Fibroblast of skin of left quadriceps (primary cell): ENCODE measurements around the gene SPATA4.

ENCODE experiments used
- DNase-seq, 2 experiments: peaks; one replicate each; pipeline ENCODE4 v3.0.0-alpha.2; 2013; ENCODE audit warnings: low read depth in 2 of 2

SPATA4 gene

GRCh38 chr4:176189891-176190795 lies 5.2 kb downstream of the SPATA4 start:
- peak in 1 of 2 experiments; percentile 40 for DNase-seq

GRCh38 chr4:176188654-176189053 lies 6.7 kb downstream of the SPATA4 start:
- DNase-seq = no peak

- DNase-seq = no peak
Measured at GRCh38 chr4:176187624-176188023, 7.8 kb downstream of the SPATA4 start.

GRCh38 chr4:176186671-176187395 lies 8.6 kb downstream of the SPATA4 start:
- no peak for DNase-seq

- no peak for DNase-seq
Measured at GRCh38 chr4:176186067-176186466, 9.3 kb downstream of the SPATA4 start.

GRCh38 chr4:176185051-176185450 lies 10.3 kb downstream of the SPATA4 start:
- peak; percentile 69 for DNase-seq

- DNase-seq = no peak
Measured at GRCh38 chr4:176163041-176163440, 32.3 kb downstream of the SPATA4 start.

GRCh38 chr4:176156656-176157055 lies 38.7 kb downstream of the SPATA4 start:
- DNase-seq = peak; percentile 29

- no peak for DNase-seq
Measured at GRCh38 chr4:176153124-176153523, 42.3 kb downstream of the SPATA4 start.

- DNase-seq = no peak
Measured at GRCh38 chr4:176150704-176151103, 44.7 kb downstream of the SPATA4 start.

- DNase-seq = peak; percentile 16 to 20
Measured at GRCh38 chr4:176150356-176150682, 45.1 kb downstream of the SPATA4 start.

GRCh38 chr4:176149680-176150355 lies 45.6 kb downstream of the SPATA4 start:
- no peak for DNase-seq

GRCh38 chr4:176142253-176142652 lies 53.1 kb downstream of the SPATA4 start:
- DNase-seq = no peak

- no peak for DNase-seq
Measured at GRCh38 chr4:176139518-176139917, 55.9 kb downstream of the SPATA4 start.

GRCh38 chr4:176137631-176138030 lies 57.8 kb downstream of the SPATA4 start:
- peak; percentile 24 to 25 for DNase-seq

- DNase-seq = no peak
Measured at GRCh38 chr4:176134670-176135069, 60.7 kb downstream of the SPATA4 start.
